ENCODE results near the gene SYT13.

Gene SYT13

GRCh38 chr11:45215098-45215865, 70.9 kb downstream of the SYT13 start:
- DNase-seq, result no peak

GRCh38 chr11:45213717-45214116, 72.4 kb downstream of the SYT13 start:
- DNase-seq, result no peak

GRCh38 chr11:45213316-45213665, 72.8 kb downstream of the SYT13 start:
- DNase-seq, result no peak

- DNase-seq, result no peak
These were observed 73.4 kb downstream of the SYT13 start for GRCh38 chr11:45212566-45213315.

GRCh38 chr11:45211732-45212131, 74.4 kb downstream of the SYT13 start:
- DNase-seq, result no peak

GRCh38 chr11:45210846-45211245, 75.3 kb downstream of the SYT13 start:
- DNase-seq, result no peak

GRCh38 chr11:45209891-45210699, 76.0 kb downstream of the SYT13 start:
- DNase-seq, result peak; percentile 37 to 63

- peak; percentile 40 to 63 for DNase-seq
These were observed 76.9 kb downstream of the SYT13 start for GRCh38 chr11:45209000-45209879.

- no peak for DNase-seq
These were observed 78.0 kb downstream of the SYT13 start for GRCh38 chr11:45208135-45208534.

- DNase-seq, result no peak
These were observed 80.2 kb downstream of the SYT13 start for GRCh38 chr11:45205978-45206377.

- DNase-seq, result peak in 1 of 2 experiments; percentile 51
These were observed 81.4 kb downstream of the SYT13 start for GRCh38 chr11:45204761-45205160.

- no peak for DNase-seq
These were observed 92.4 kb downstream of the SYT13 start for GRCh38 chr11:45193695-45194094.

All from NCI-H524 (cell line).